RWPE1 (cell line): ENCODE results near the gene CTDNEP1.
"Not testable (repeated sequence)": the region's sequence is repeated elsewhere in the genome, so short reads cannot be mapped to it uniquely, and the experiment has no call there.

Source experiments
- CTCF ChIA-PET: fragments of 350-600 bp; sonication (Branson Sonifier 250); formaldehyde crosslinking; extraction: SDS; loops from one replicate; lab custom pipeline; 2021; lab: Yijun Ruan, JAX
- POLR2A ChIA-PET: fragments of 400-600 bp; formaldehyde crosslinking; extraction: SDS; loops from one replicate; lab custom pipeline; 2020; ENCODE audit warnings: antibody characterized with exemption; ENCODE audit not compliant: low non-redundant PET; lab: Yijun Ruan, JAX
- DNase-seq: peaks from one replicate; pipeline ENCODE4 v3.0.0; 2012; ENCODE audit warnings: low spot score
- H3K27ac ChIP-seq: fragments of 450-650 bp; 2 replicates; pipeline ENCODE4 v1.5.1; 2017
- TF ChIP-seq, protein P1 (sequence below): fragments of 450-650 bp; conservative IDR thresholded peaks from 2 replicates; pipeline ENCODE4 v1.5.1; 2017; ENCODE audit warnings: low read depth, mild to moderate bottlenecking

Gene CTDNEP1

DNA sequence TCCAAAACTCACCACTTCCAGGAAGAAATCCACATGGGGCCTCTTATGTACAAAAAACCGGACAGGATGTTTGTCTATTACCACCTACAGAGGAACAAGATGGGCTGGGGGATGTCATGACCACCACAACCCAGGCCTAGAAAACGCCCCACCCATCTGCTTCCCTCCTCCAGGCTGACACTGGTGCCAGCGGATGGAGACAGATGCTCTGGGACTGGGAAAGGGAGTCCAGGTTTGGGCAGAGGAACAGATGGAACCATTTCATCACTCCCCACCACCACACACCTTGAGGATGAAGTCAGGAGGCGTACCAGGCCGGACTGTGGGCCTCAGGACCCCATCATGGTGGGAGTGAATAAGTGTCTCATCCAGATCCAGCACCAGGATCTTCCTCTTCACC is 4.8 kb downstream of the CTDNEP1 start:
- DNase-seq, result no peak
- ChIA-PET CTCF (no interaction called here), POLR2A (no interaction called here)
- H3K27ac ChIP-seq, result peak overlapping the region; percentile 28
- TF ChIP-seq, protein P1, sequence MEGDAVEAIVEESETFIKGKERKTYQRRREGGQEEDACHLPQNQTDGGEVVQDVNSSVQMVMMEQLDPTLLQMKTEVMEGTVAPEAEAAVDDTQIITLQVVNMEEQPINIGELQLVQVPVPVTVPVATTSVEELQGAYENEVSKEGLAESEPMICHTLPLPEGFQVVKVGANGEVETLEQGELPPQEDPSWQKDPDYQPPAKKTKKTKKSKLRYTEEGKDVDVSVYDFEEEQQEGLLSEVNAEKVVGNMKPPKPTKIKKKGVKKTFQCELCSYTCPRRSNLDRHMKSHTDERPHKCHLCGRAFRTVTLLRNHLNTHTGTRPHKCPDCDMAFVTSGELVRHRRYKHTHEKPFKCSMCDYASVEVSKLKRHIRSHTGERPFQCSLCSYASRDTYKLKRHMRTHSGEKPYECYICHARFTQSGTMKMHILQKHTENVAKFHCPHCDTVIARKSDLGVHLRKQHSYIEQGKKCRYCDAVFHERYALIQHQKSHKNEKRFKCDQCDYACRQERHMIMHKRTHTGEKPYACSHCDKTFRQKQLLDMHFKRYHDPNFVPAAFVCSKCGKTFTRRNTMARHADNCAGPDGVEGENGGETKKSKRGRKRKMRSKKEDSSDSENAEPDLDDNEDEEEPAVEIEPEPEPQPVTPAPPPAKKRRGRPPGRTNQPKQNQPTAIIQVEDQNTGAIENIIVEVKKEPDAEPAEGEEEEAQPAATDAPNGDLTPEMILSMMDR, result no peak

DNA sequence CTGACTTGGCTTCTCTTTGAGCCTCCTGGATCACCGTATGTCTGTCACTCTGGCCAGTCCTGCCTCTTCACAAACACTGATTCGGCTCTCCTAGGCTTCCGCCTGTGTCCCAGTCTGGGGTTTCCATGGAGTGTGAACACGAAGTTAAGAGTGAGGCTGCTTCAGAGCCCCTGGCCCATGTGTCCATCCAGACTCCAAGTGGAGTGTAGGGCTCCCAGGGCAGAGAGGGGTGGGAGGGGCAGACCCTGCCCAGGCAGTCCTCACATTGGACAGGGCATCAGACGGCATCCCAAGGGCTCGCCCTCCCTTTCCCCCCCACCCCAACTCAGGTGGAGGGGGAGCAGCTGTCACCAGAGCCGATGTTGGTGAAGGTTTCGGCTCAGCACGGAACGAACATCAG is 7.7 kb downstream of the CTDNEP1 start:
- H3K27ac ChIP-seq, result peak overlapping the region; percentile 90
- POLR2A ChIA-PET, DNase-seq, CTCF ChIA-PET: not testable (repeated sequence)

DNA sequence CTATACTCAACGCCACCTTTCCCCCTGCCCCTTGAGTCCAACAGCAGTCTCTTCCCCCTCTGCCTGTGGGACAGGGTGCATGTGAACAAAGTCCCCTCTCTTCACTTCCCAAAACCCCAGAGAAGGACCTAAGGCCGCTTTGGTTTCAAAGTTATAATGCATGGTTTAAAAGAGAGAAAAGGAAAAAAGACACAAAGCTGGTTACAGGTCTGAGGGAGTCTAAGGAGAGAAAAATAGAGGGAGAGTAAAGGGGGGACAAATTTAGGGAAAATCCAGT is 8.1 kb downstream of the CTDNEP1 start:
- CTCF ChIA-PET, result no interaction called here
- POLR2A ChIA-PET, result no interaction called here
- H3K27ac ChIP-seq, result peak overlapping the region; percentile 90
- TF ChIP-seq, protein P1, result no peak
- no peak for DNase-seq

- ChIA-PET CTCF (interaction anchor here (0.6 to 1.0 kb wide), 2 partner anchors 54 to 237 kb away, joined by 5 to 6 read pairs; no protein-coding TSS in a partner anchor), POLR2A (interaction anchor here (0.8 to 1.3 kb wide), 3 partner anchors 8 to 211 kb away, joined by 3 to 4 read pairs (median 3); no protein-coding TSS in a partner anchor)
- TF ChIP-seq, protein P1, result no peak
- peak; percentile 71 for DNase-seq
- H3K27ac ChIP-seq, result peak overlapping the region; percentile 90
Measured at GRCh38 chr17:7242717-7243452, 8.6 kb downstream of the CTDNEP1 start.

DNA sequence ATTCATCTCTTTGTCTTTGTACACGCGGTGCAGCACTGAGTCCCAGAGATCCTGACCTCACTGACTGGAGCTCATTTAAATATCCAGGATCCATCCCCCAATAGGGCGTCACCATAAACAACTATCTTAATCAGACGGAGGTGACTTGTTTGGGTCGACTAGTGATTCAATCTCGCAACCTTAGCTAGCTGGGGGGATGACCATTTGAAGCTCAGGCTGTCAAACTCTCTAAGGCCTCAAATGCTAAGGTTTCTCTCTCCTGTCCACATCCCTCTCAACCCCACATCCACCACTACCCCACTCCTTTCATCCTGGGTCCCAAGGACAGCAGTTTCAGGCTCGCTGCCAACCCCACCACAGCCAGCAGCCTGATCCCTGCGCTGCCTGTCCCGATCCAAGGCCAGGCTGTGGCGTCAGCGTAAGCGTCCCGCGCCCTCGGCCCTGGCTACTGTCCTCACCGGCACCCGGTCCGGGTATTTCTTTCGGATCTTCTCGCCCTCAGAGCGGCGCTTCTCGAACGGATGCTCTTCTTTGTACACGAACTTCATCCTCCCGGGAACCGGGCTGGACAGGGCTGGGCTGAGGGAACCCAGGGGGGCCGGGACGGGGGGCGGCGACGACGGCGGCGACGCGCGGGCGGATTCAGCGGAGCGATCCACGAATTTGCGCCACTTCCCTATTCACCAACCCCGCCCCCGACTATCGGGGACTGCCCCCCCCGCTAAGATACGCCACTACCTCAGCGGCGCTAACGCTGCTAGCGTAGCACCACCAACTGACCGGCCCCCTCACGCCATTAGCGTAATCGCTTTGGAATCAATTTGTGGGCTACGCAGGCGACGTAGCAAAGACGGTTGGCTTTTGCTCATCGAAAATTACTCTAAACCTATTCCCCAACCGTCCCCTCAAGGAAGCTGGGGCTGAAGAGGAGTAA is 9.5 kb downstream of the CTDNEP1 start, which contains the start of gene GABARAP:
TSS of gene GABARAP (minus strand) at position 667 of the 934 bp plus-strand sequence. CDS start at position 548, 119 bp downstream.
- peak within 1 kb of the TSS; percentile 90 for H3K27ac ChIP-seq
- peak; percentile 85 for DNase-seq
- ChIA-PET CTCF (interaction anchor here (0.9 to 1.0 kb wide), 2 partner anchors 8 to 55 kb away, joined by 5 read pairs; no protein-coding TSS in a partner anchor), POLR2A (interaction anchor here (0.5 to 1.3 kb wide), 7 partner anchors 9 to 238 kb away, joined by 3 to 6 read pairs (median 4); no protein-coding TSS in a partner anchor)
- TF ChIP-seq, protein P1, result no peak

DNA sequence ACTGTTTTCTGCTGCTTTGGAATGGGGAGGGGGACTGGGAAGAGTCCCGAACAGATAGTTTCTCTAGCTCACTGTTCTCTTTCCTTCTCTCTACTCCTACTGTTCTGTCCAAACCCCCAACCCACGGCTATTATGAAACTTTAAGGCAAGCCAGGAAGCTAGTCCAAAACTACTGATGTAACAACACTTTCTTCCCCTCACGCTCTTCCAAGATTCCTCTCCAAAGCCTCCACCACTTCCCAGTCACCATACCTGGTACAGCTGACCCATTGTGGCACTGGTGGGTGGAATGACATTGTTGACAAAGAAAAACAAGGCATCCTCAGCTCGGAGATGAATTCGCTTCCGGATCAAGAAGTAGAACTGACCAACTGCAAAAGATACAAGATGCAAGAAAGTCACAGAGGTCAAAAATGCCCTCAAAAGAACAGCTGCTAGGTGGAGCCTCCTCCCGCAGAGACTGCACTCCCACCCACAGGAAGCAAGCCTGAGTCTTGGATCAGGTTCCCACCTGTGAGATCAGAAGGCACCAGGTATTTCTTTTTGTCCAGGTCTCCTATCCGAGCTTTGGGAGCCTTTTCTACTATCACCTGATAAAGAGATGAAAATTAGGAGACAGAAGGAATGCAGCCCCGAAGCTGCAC is 10.3 kb downstream of the CTDNEP1 start:
- TF ChIP-seq, protein P1, result no peak
- CTCF ChIA-PET, result interaction anchor here (0.9 kb wide), 1 partner anchor 9 kb away, joined by 5 read pairs; no protein-coding TSS in a partner anchor
- DNase-seq, result no peak
- POLR2A ChIA-PET, result interaction anchor here (0.7 to 1.3 kb wide), 3 partner anchors 9 to 100 kb away, joined by 3 to 6 read pairs (median 4); no protein-coding TSS in a partner anchor
- H3K27ac ChIP-seq, result peak overlapping the region; percentile 90
